ENCODE data around the gene NOXO1.

- TF ChIP-seq, protein P1, sequence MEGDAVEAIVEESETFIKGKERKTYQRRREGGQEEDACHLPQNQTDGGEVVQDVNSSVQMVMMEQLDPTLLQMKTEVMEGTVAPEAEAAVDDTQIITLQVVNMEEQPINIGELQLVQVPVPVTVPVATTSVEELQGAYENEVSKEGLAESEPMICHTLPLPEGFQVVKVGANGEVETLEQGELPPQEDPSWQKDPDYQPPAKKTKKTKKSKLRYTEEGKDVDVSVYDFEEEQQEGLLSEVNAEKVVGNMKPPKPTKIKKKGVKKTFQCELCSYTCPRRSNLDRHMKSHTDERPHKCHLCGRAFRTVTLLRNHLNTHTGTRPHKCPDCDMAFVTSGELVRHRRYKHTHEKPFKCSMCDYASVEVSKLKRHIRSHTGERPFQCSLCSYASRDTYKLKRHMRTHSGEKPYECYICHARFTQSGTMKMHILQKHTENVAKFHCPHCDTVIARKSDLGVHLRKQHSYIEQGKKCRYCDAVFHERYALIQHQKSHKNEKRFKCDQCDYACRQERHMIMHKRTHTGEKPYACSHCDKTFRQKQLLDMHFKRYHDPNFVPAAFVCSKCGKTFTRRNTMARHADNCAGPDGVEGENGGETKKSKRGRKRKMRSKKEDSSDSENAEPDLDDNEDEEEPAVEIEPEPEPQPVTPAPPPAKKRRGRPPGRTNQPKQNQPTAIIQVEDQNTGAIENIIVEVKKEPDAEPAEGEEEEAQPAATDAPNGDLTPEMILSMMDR (IDR thresholded peaks at IDR 0.05; ENCODE audit: borderline replicate concordance, extremely low read depth, low read length, poor library complexity, severe bottlenecking): peak; percentile 19
- no peak for TF ChIP-seq EZH2 (IDR thresholded peaks at IDR 0.05; ENCODE audit: borderline replicate concordance, low read depth, low read length, severe bottlenecking)
Observed at GRCh38 chr16:1941162-1942046, 39.9 kb downstream of the NOXO1 start.

Data from DND-41 (cell line).